ENCODE results near the gene NRXN3.

The NRXN3 gene

GRCh38 chr14:79890527-79890926 lies 1720.4 kb downstream of the NRXN3 start:
- DNase-seq: no peak

DNA sequence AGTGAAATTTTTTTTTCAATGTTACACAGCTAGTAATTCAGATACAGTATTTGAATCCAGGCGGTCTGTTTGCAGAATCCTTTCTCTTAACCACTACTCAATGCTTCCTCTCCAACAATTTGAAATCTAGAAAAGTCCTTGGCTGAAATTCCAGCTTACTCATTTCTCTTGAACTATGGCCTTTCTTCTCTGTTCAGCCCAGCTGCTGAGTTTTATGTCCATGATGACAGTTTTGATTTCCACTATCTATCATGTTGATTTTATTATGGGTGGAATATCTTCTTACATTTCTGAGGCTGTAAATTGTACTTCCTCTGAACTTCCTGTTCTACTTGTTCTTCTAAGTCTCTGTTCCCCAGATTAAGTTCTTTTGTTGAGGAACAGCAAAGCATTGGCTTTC lies 1725.8 kb downstream of the NRXN3 start:
- no peak for DNase-seq

DNA sequence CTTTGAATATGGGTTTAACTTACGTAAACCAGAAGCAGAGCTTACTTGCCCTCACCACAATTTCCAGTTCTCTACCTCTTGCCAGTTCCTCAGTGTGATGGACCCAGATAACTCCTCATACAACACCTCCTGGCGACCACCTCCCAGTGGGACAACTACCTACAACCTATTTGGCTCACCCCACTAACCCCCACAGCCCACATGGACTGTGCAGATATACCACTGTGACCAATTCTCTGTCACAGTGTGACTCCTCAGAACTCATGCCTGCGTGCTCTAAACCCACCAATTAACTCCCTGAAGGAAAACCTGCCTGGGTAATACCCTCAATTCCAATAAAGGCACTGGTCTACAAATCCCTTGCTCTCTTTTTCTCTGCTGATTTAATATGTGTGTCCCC lies 1729.4 kb downstream of the NRXN3 start:
- DNase-seq: no peak

DNA sequence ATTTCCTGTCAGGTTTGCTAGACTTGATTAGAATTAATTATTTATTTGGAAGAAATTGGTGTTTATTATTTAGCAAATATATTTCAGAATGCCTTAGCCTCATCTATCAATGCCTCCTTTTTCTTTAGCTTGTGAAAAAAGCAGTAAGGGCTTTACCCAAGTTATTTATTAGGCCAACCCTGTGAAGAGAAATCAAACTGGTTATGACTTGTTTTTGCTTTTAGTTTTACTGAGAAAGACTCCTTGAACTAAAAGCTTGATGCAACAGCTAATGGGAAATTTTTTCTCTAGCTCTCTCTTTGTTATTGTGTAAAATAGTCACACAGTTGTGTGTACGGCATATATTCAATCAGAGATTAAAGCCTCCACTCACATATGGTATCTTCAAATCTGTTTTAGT lies 1734.3 kb downstream of the NRXN3 start:
- DNase-seq: no peak

- no peak for DNase-seq
Measured at GRCh38 chr14:79906994-79907393, 1736.8 kb downstream of the NRXN3 start.

DNA sequence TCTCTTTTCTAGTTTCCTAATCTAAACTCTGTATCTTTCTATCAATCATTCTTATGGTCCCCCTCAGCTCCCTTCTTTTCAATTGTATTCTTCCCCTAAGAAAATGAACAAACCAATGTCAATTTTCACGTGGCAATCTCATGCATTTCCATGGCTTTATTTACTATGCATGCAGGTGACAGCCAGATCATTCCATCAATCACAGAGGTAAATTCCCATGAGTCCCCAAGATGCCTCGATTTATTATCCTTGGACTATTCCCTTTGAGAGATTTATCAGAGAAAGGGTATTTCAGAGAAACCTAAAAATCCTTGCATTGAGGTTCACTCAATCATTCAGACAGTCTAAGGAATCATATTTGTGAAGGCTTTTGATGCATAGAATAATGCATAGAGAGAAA lies 1739.9 kb downstream of the NRXN3 start:
- no peak for DNase-seq

GRCh38 chr14:79911744-79912143 lies 1741.6 kb downstream of the NRXN3 start:
- DNase-seq: no peak

- no peak for DNase-seq
Measured at GRCh38 chr14:79914595-79914994, 1744.4 kb downstream of the NRXN3 start.

DNA sequence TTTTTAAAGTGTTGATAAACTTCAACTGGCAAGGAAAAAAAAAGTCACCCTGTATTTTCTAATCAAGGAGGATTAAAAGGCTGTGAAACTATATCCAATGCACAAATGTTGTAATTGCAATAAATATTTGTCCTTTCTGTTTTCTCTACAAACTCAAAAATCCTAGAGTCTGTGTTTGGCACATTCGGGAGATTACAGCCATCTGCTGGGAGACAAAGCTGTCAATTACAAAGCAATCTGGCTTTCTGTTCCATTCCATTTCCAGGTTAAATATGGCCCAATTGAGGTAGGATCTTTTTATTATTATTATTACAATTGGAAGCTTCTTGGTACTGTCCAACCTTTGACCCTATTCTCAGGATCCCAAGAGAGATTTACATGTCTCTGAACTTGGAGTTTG lies 1745.2 kb downstream of the NRXN3 start:
- no peak for DNase-seq

DNA sequence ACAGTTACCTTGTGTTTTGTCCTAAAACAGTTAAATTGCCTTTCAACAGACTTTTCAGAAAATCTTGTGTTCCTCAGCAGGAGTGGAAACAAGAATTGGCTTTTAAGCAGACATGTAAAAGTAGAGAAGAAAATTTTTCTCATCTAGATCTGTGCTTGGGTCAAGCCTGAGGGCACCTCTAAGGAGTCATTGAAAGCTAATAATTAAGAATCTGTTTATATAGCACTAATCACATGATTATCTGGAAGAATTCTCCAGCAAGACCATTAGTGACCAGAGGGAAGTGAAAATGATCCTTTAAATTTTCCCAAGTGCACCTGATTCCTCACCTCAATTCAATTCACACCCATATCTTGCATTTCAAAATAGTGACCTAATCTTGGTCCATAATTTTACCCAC lies 1746.1 kb downstream of the NRXN3 start:
- DNase-seq: no peak

GRCh38 chr14:79916892-79917291 lies 1746.7 kb downstream of the NRXN3 start:
- DNase-seq: no peak
